HL-60 (cell line): Measurements from ENCODE around the gene PTPRM.

ENCODE experiments used
- DNase-seq, 2 experiments: peaks; one replicate each; pipeline ENCODE4 v3.0.0-alpha.2; 2010 to 2020; ENCODE audit warnings: low read depth in 1 of 2, low spot score in 1 of 2
- H3K27ac ChIP-seq: fragments of 250-450 bp; sonication (Bioruptor Pico); replicated peaks from 2 replicates; pipeline ENCODE4 v1.5.1; 2020; ENCODE audit warnings: mild to moderate bottlenecking, moderate library complexity
- H3K27me3 ChIP-seq: fragments of 250-450 bp; sonication (Bioruptor Pico); 2 replicates; pipeline ENCODE4 v1.5.1; 2021; ENCODE audit warnings: mild to moderate bottlenecking, moderate library complexity; ENCODE audit not compliant: insufficient read depth, poor library complexity, severe bottlenecking
- H3K4me3 ChIP-seq: replicated peaks from 2 replicates; pipeline ENCODE4 v1.5.1; 2011; ENCODE audit warnings: mild to moderate bottlenecking, control low read depth, low read length; ENCODE audit not compliant: insufficient read depth
- CTCF ChIP-seq: IDR thresholded peaks from one replicate; pipeline ENCODE4 v1.5.1; 2011; ENCODE audit warnings: low read length, control low read depth, inconsistent platforms; ENCODE audit not compliant: insufficient read depth
- GABPA ChIP-seq: IDR thresholded peaks from 2 replicates; pipeline ENCODE4 v1.6.1; 2012; ENCODE audit warnings: low read depth
- POLR2AphosphoS5 ChIP-seq: IDR thresholded peaks from 2 replicates; pipeline ENCODE4 v1.6.1; 2012; ENCODE audit warnings: low read depth
- REST ChIP-seq: IDR thresholded peaks from 2 replicates; pipeline ENCODE4 v1.6.1; 2012; ENCODE audit warnings: low read depth; ENCODE audit not compliant: insufficient replicate concordance
- SPI1 ChIP-seq: IDR thresholded peaks from 2 replicates; pipeline ENCODE4 v1.6.1; 2012; ENCODE audit warnings: low read depth, mild to moderate bottlenecking, borderline replicate concordance

Gene PTPRM

GRCh38 chr18:7754258-7754657, 187.1 kb downstream of the PTPRM start:
- Histone ChIP-seq H3K4me3 (no peak overlapping the region), H3K27me3 (no peaks in the 10 kb centered on the region), H3K27ac (no peak overlapping the region)
- TF ChIP-seq SPI1 (no peak), GABPA (no peak), CTCF (no peak), POLR2AphosphoS5 (no peak), REST (no peak)
- no peak for DNase-seq

GRCh38 chr18:7754725-7755181, 187.6 kb downstream of the PTPRM start:
- no peak for TF ChIP-seq GABPA
- no peak for TF ChIP-seq REST
- no peak for TF ChIP-seq CTCF
- no peak for TF ChIP-seq SPI1
- TF ChIP-seq POLR2AphosphoS5, result no peak
- no peaks in the 10 kb centered on the region for H3K27me3 ChIP-seq
- no peak overlapping the region for H3K4me3 ChIP-seq
- no peak for DNase-seq
- H3K27ac ChIP-seq, result no peak overlapping the region

GRCh38 chr18:7755753-7756475, 188.8 kb downstream of the PTPRM start:
- no peak for TF ChIP-seq SPI1
- TF ChIP-seq REST, result no peak
- TF ChIP-seq POLR2AphosphoS5, result no peak
- no peak for TF ChIP-seq GABPA
- no peak for TF ChIP-seq CTCF
- H3K27me3 ChIP-seq, result no peaks in the 10 kb centered on the region
- no peak overlapping the region for H3K27ac ChIP-seq
- DNase-seq, result no peak
- no peak overlapping the region for H3K4me3 ChIP-seq
